ENCODE results near the gene WDPCP.
"Not testable (repeated sequence)": the region's sequence is repeated elsewhere in the genome, so short reads cannot be mapped to it uniquely, and the experiment has no call there.

Gene WDPCP

GRCh38 chr2:63537306-63537705, 51.0 kb downstream of the WDPCP start:
- DNase-seq, result peak; percentile 64

GRCh38 chr2:63530704-63531279, 57.5 kb downstream of the WDPCP start:
- no peak for DNase-seq

- no peak for DNase-seq
Observed at GRCh38 chr2:63525905-63526304, 62.4 kb downstream of the WDPCP start.

- DNase-seq, result no peak
Observed at GRCh38 chr2:63522950-63523349, 65.3 kb downstream of the WDPCP start.

GRCh38 chr2:63520793-63521192, 67.5 kb downstream of the WDPCP start:
- DNase-seq, result no peak

GRCh38 chr2:63514781-63515180, 73.5 kb downstream of the WDPCP start:
- DNase-seq, result no peak

GRCh38 chr2:63514237-63514716, 74.0 kb downstream of the WDPCP start:
- DNase-seq, result no peak

- DNase-seq, result no peak
Observed at GRCh38 chr2:63506320-63506719, 82.0 kb downstream of the WDPCP start.

GRCh38 chr2:63503818-63504217, 84.5 kb downstream of the WDPCP start:
- DNase-seq, result no peak

GRCh38 chr2:63500398-63500797, 87.9 kb downstream of the WDPCP start:
- no peak for DNase-seq

- no peak for DNase-seq
Observed at GRCh38 chr2:63497576-63497975, 90.7 kb downstream of the WDPCP start.

GRCh38 chr2:63494968-63495367, 93.3 kb downstream of the WDPCP start:
- DNase-seq, result no peak

- no peak for DNase-seq
Observed at GRCh38 chr2:63494100-63494499, 94.2 kb downstream of the WDPCP start.

- peak; percentile 12 for DNase-seq
Observed at GRCh38 chr2:63488118-63488713, 100.1 kb downstream of the WDPCP start.

GRCh38 chr2:63486861-63487290, 101.4 kb downstream of the WDPCP start:
- no peak for DNase-seq

- DNase-seq, result no peak
Observed at GRCh38 chr2:63484901-63485300, 103.4 kb downstream of the WDPCP start.

- no peak for DNase-seq
Observed at GRCh38 chr2:63484481-63484880, 103.8 kb downstream of the WDPCP start.

GRCh38 chr2:63477686-63478085, 110.6 kb downstream of the WDPCP start:
- DNase-seq, result no peak

GRCh38 chr2:63469313-63469712, 119.0 kb downstream of the WDPCP start:
- not testable (repeated sequence) for DNase-seq

- no peak for DNase-seq
Observed at GRCh38 chr2:63465633-63466032, 122.6 kb downstream of the WDPCP start.

GRCh38 chr2:63463142-63463541, 125.1 kb downstream of the WDPCP start:
- no peak for DNase-seq

- DNase-seq, result no peak
Observed at GRCh38 chr2:63446658-63447057, 141.6 kb downstream of the WDPCP start.

GRCh38 chr2:63444565-63445288, 143.6 kb downstream of the WDPCP start:
- no peak for DNase-seq

GRCh38 chr2:63440612-63441011, 147.7 kb downstream of the WDPCP start:
- DNase-seq, result no peak
